Stimulated activated CD4-positive, alpha-beta T cell treated with anti-CD3 and anti-CD28 coated beads, Interleukin-4, amount 100 ng/mL, for 1 hour (primary cell): ENCODE data around the gene RNF123.

Source experiments
- DNase-seq: peaks from one replicate; pipeline ENCODE4 v3.0.0-alpha.2; 2020

The RNF123 gene

DNA sequence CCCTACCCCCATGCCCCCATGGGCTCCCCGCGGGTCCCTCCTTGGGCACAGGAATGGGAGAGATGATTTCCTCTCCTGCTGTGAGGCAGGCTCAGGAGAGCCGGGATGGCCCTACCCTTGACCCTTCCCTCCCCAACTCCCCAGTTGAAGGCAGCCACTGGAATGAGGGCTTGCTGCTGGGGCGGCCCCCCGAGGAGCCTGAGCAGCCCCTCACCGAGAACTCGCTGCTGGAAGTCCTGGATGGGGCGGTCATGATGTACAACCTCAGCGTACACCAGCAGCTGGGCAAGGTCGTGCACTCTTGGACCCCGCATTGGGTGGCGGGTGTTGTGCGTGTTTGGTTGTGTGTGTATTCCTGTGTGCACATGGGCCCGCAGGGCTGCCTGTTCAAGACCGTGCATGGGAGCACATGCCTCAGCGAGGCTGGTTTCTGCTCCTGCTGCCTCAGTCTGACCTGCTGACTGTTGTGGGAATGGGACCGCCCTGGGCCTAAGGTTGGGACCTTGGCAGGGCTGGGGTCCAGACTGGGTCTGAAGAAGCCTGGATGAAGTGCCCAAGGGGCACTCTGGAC is 16.1 kb downstream of the RNF123 start:
- no peak for DNase-seq

DNA sequence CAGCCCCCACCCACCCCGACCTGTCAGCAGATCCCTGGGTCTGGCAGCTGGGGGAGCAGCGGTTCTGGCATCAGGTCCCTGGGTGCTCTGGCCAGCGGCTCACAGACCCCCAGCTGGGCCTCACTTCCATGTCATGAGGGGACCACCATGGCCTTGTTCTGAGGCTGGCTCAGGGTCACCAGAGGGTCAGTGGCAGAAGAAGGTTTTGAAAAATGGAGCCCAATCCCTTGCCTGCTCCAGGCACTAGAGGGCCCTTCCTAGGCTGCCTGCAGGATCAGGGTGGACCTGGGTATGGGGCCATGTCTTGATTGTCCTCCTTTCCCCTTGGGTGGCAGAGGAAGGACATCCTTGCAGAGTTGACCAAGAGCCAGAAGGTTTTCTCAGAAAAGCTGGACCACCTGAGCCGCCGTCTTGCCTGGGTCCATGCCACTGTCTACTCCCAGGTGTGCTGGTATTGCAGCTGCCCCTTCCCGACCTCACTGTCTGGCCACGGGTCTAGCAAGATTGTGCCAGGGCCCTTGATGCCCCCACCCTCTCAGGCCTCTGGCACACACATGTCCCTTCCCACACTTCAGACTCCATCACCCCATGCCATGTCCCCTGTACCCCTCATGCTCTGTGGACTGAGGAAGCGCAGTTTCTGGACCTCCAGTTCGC is 17.2 kb downstream of the RNF123 start:
- no peak for DNase-seq

DNA sequence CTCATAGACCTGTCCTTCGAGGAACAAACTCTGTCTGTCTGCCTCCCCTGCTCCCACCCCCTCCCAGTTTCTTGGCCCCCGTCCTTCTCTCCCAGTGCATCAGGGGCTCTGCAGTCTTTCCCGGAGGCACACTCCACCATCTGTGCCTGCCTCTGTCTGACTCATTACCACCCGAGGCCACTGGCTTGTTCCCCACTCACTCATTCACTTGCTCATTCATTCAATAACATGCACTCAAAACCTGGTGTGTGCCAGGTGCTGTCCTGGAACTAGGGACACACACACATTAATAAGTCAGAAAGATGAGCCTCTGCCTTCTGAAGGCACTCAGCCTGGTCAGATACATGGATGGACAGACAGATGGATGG is 17.7 kb downstream of the RNF123 start:
- DNase-seq = no peak

DNA sequence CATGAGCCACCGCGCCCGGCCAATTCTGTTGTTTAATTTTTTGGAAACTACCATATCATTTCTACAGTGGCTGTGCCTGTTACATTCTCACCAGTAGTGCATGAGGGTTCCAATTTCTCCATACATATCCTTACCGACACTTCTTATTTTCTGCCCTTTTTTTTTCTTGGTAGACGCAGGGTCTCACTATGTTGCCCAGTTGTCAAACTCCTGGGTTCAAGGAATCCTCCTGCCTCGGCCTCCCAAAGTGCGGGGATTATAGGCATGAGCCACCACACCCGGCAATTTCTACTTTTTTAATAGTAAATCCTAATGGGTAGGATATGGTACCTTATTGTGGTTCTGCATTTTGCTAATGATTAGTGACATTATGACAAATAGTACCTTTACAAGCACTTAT is 20.5 kb downstream of the RNF123 start:
- DNase-seq = no peak

DNA sequence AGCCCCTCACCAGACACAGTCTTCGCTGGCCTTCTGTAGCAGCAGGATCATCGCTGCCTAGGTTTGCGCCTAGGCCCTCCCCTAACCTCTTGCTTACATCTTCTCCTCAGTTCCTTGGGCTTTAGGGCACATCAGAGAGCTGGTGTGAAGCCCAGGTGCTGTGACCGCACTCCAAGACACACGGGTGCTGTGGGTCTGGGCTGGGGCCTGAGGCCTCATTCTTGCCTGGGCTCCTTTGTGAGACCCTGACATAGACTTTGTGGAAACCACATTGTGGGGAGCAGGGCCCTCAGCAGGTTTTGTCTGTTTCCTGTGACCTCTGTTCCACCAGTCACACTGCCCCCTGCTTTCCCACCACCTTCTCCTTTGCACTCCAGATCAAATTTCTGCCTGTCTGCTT is 22.1 kb downstream of the RNF123 start:
- DNase-seq = no peak

DNA sequence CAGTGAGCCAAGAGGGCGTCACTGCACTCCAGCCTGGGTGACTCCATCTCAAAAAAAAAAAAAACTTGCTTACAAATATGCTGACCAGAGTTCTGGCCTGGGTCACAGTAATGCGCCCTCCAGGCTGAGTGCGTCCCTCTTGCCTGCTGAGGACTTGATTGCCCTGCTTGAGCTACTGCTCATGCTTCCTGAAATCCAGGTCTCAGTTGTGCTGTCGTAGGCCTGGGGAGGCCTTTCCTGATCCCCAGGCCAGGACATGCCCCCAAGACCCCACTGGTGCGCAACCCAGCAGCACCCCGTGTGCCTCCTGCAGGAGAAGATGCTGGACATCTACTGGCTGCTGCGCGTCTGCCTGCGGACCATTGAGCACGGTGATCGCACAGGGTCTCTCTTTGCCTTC is 22.8 kb downstream of the RNF123 start:
- DNase-seq = no peak

DNA sequence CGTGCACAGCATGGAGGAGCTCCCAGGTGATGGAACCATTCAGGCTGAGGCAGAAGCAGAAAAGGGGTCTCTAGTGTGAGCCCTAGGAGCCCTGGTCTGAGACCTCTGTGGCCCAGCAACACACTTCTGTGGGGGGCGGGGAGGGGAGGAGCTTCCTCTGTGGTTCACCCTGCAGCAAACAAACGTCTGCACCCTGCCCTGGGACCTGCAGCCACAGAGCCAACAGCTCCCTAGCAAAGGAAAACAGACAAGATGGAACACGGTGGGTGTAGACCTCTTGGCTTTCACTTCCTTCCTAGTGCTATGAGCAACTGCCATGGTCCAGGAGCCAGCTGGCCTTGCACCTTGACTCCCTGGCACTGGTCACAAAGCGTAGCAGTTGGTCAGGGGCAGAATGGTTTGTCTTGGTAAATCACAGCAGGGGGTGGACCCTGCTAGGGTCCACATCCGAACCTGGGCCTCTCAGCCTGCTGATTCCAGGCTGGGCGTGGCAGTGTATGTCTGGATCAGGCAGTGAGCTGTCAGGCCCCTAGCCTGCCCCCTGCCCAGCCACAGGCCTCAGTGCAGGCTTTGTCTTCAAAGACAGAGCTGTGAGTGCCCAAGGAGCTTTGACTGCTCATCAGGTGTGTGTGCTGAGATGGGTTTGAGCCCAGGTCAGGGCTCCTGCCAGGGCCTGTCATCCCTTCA is 23.4 kb downstream of the RNF123 start:
- no peak for DNase-seq

DNA sequence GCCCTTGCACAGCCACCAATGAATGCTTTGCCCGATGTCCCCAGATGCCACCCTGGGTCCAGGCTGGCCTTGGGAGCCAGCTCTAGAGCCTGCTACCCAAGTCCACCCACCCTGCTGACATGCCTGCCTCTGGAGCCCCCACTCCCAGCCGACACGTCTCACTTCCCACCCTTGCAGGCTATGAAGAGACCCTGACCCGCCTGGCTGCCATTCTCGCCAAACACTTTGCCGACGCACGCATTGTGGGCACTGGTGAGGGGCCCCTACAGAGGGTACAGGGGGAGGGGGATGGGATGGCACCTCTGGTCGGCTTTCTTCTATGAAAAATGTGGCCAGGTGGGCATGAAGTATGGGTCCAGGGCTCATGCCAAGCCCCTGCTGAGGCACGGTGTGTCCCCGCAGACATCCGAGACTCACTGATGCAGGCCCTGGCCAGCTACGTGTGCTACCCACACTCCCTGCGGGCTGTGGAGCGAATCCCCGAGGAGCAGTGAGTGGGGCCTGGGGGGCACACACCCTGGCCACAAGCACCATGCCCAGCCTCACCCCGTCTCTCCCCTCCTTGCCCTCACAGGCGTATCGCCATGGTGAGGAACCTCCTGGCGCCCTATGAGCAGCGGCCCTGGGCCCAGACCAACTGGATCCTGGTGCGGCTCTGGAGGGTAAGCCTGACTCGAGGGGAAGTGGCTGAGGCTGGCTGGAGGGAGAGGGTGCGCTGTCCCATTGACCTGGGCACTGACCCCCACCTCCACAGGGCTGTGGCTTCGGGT is 24.2 kb downstream of the RNF123 start:
- no peak for DNase-seq

DNA sequence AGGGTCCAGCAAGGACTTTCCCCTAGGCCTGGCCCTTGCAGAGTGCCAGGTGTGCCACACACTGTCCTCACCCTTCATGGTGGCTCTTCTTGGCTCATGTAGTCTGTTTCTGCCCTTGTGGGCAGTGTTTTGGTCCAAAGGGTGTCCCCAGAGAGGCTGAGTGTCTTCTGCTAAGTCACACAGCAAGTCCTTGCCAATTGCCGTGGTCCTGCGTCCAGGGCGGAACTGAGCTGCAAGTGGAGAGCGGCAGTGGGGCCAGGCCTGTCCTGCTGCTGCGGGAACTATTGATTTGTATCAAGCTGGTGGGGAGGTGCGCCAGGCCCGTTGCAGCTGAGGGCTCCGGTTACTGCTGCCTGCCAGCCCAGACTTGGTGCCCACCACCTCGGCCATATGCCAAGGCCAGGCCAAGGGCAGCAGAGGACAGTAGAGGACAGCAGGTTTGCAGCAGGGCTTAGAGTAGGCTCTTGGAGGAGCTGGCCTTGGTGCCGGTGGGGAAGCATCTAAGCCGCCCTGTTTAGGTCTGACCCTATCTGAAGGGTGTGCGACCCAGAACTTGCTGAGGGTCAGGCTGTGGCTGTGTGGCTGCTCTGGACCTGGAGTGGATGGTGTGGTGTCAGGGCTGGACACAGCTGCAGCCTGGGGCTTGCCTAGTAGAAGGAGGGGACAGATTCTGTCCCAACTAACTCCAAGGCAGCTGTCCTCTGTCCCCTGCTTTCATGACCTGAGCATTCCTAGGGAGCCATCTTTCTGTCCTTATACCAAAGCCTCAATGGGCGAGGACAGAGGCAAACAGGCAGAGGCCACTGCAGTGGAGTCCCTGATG is 25.6 kb downstream of the RNF123 start:
- DNase-seq = no peak

DNA sequence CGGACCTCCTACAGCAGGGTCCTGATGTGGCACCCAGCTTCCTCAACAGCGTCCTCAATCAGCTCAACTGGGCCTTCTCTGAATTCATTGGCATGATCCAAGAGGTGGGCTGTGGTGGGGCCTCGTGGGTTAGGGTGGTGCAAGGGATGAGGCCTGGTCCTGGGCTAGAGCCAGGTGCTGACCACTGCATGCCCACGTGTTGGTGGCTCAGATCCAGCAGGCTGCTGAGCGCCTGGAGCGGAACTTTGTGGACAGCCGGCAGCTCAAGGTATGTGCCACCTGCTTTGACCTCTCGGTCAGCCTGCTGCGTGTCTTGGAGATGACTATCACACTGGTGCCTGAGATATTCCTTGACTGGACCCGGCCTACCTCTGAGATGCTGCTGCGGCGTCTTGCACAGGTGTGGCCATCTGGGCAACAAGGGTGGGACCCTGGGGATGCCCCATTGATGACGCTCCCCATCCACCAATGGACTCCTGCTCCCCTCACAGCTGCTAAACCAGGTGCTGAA is 26.3 kb downstream of the RNF123 start:
- DNase-seq = no peak

DNA sequence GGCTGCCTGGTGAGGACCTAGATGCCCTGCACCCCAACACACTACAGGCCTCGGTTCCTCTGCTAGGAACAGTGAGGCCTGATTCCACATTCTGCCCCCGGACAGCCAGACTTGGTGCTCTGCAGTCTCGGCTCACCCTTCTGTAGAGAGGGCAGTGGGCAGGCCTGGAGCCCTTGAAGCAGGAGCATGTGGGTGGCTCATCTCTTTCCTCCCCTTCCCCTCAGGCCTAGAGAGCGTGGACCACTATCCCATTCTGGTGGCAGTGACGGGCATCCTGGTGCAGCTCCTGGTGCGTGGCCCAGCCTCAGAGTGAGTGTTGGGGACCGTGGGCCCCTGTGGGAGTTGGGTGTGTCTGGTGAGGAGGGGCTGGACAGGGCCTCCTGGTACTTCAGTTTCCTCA is 26.8 kb downstream of the RNF123 start:
- no peak for DNase-seq

DNA sequence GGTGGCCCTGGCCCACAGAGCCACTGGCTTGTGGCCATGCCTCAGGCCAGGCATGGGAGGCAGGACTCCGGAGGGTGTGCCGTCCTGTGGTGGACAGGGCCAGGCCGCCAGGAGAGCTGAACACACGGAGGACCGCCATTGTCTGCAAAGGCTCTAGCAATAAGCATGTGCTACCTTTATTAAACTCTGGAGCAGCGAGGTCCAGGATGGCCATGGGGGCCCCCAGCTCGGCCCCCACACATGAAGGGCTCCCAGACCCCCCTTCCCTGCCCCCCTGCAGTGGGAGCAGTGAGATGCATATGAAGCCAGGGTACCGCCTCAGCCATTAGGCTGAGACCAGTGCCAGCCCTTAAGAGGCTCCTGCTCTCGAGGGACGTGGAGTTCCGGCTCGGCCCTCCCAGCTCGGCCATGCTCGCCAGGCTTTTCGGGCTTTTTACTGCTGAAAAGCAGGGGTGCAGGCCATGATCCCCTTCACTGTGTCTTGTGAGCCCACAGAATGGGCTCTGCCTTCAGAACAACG is 27.4 kb downstream of the RNF123 start:
- DNase-seq = no peak

DNA sequence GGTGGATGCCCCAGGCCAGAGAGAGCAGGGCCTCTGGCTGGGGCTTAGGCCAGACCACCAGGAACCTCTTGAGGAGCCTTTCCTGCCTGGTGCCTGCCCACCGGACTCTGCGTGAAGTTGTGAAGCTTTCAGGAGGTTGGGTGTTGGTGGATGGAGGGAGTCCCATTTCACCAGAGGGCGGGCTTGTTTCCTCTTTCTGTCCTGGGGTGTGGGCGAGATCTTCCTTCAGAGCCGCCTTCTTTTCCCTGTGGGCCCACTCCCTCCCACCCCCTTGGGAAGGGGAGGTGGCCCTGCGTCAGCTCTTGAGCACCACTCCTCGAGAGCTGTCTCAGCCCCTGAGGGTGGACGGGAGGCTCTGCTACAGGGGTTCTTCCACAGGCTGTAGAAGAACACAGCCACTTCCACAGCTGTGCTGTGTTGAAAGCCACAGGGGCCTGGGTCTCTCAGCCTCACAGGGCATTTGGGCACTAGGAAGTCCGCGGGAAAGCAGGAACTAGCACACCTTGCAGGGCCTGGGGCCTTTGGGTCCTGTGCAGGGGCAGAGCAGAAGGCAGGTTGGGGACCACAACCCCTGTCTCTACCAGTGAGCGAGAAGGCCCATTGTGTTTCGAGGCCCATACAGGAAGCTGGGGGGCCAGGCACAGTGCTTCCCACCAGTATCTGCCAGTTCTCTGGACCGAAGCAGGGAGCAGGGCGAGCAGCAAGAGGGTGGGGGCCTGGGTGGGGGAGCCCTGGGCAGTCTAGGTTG is 28.0 kb downstream of the RNF123 start:
- DNase-seq = no peak

DNA sequence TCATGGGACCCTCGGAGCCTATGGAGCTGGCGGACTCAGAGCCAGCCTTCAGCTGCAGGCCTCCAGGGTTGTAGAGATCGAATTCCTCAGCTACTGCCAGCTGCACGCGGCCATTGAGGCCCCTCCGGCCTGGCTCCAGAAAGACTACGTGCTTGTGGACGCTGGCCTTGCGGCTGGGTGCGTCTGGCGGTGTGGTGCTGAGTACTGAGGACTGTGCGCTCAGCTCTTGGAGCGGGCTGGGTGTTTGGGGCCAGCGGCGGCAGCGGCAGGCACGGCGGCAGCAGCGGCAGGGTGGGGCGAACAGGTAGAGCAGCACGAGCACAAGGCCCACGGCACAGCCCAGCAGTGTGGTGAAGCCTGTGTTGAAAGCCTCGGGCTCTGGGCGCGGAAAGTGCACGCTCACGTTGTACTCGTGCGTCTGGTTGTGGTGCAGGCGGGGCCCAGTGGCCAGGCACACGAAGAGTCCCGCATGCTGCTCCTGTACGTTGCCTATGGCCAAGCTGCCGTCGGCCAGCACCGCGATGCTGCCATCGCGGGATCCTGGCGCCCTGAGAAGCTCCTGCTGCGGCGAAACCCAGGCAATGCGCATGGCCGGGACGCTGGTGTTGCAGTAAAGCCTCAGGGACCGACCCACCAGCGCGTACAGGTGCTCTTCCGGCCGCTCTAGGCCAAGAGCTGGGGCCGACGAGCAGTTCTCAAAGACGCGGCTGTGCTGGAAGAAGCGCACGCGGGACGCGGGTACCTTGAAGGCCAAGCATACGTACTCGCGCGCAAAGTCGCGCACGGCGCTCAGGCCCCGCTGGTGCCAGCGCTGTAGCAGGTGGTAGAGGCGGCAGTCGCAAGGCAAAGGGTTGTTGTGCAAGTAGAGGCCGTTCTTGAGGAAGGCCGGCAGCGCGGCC is 28.9 kb downstream of the RNF123 start:
- DNase-seq = no peak

DNA sequence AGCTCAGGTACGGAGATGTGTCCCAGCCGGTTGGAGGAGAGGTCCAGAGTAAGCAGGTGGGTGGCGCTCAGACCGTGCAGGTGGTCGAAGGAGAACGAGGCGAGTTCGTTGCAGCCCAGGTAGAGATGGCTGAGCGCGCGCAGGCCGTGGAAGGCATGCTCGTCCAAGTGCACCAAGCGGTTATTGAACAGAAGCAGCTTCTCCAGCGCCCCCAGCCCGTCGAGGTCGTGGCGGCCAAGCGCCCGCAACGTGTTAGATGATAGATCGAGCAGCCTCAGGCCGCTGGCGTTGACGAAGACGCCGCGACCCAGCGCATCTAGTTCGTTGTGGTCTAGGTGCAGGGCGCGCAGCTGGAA is 29.5 kb downstream of the RNF123 start:
- no peak for DNase-seq

DNA sequence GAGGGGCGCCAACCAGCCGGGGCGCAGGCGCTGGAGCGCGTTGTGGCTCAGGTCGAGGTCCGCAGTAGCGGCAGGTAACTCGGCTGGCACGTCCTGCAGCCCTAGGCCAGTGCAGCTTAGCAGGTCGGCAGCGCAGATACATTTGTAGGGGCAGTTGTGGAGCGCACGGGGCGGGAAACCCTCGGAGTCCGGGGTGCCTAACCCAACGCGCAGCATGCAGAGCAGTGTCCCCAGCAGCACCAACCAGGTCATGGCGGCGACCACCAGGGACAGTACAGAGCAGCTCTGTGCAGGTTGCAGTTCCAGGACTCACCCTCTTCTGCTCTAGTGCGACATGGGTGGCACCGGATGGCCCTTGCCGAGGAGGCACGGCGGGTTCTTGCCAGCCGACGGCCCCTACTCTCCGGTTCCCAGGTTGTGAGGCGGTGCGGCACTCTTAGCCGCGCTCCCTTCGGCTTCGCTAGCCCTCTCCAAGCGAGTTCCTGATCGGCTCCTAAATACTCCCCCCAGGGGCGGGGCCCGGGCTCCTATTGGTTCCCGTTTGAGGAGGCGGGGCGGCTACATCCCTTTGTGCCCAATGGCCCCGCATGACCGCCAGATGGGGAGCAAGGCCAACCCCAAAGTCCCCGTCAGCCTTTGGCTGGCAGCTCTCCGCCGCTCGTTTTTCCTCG is 30.0 kb downstream of the RNF123 start, which contains the start of gene AMIGO3:
TSS of gene AMIGO3 (minus strand) at position 471 of the 671 bp plus-strand sequence. CDS start at position 252, 219 bp downstream.
- DNase-seq = peak; percentile 92

DNA sequence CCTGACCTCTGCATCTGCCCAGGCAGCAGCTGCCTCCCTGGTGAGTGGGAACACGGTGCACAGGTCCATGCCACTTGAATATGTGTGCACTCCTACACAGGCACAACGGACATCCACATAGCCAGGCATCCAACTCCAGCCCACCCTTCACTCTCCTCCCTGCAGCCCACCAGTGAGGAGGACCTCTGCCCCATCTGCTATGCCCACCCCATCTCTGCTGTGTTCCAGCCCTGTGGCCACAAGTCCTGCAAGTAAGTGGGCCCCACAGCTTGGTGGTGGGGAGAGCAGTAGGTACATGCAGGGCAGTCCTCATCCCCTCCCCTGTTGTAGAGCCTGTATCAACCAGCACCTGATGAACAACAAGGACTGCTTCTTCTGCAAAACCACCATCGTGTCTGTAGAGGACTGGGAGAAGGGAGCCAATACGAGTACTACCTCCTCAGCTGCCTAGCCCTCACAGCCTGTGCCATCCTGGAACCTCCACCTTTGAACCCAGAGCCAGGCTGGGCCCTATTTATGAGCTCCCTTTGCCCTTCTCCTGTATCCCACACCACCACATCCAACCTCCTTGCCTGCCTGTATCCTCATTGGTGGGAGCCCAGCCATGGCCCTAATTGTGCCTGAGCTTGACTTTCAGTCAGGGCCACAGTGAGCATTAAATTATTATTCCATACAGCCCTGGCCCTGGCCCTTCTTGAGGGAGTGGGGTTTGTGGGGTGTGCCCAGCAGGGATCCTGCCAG is 31.7 kb downstream of the RNF123 start:
- DNase-seq = no peak

DNA sequence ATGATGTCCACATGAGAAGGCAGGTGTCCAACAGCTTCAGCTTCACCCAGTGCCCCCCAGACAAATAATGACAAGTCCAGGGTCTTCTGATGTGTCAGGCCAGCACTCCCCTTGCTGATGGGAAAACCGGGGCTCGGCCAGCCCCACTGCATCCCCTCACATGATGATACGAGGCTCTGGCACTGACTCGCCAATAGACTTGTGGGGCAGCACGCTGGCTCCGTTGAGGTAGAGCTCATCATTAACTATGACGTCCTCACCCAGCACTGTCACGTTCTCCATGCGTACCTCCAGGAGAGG is 32.2 kb downstream of the RNF123 start:
- no peak for DNase-seq
